OCI-LY7 (cell line): ENCODE results near the gene ISM1.

Experiments used
- EZH2phosphoT487 ChIP-seq: fragments of 200-600 bp; sonication (generic); IDR thresholded peaks from 2 replicates; pipeline ENCODE4 v1.6.1; 2018; ENCODE audit warnings: low read depth, borderline replicate concordance, mild to moderate bottlenecking, mixed run types, antibody characterized with exemption, low read length, moderate library complexity, mixed read lengths
- TF ChIP-seq, protein P1 (sequence below): fragments of 200-600 bp; sonication (generic); conservative IDR thresholded peaks from 2 replicates; pipeline ENCODE4 v1.5.1; 2014; ENCODE audit warnings: mild to moderate bottlenecking, antibody characterized with exemption, low read length, moderate library complexity, mixed read lengths

DNA sequence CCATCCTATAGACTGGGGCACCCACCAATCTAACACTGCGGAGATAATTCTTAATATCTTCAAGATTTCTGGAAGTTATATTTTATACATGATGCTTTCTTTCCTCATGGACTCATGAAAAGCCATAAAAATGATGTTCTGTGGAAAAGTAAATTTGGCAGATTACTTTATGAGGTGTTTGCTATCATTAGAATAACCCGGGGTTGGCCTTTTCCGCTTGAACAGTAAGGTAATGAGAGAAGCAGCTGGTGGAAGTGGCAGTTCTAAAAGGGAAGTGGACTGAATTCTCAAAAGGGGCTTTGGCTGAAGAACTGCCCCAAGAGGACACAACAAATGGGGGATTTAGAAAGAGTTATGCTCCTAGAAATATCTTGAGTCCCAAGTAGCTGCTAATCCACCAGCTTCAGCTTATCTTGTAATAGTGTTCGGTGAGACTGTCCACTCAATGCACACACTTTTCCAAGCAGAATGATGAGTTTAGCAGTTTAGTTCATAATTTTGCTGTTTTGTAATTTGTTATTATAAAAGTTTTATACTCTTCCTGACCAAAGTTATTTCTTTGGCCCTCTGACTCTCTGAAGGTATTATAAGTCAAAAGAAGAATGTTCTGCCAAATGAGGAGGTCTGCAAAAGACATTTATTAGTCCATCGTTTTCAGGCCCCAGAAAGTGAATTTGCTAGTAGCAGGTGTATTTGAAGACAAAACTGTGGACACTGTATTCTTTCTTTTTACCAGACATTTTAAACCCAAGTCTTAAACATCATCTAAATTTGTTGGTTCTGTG, 2.9 kb downstream of the ISM1 start:
- TF ChIP-seq, protein P1, sequence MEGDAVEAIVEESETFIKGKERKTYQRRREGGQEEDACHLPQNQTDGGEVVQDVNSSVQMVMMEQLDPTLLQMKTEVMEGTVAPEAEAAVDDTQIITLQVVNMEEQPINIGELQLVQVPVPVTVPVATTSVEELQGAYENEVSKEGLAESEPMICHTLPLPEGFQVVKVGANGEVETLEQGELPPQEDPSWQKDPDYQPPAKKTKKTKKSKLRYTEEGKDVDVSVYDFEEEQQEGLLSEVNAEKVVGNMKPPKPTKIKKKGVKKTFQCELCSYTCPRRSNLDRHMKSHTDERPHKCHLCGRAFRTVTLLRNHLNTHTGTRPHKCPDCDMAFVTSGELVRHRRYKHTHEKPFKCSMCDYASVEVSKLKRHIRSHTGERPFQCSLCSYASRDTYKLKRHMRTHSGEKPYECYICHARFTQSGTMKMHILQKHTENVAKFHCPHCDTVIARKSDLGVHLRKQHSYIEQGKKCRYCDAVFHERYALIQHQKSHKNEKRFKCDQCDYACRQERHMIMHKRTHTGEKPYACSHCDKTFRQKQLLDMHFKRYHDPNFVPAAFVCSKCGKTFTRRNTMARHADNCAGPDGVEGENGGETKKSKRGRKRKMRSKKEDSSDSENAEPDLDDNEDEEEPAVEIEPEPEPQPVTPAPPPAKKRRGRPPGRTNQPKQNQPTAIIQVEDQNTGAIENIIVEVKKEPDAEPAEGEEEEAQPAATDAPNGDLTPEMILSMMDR, result no peak
- TF ChIP-seq EZH2phosphoT487, result no peak
